ENCODE data around the gene ZDHHC3.
A peak's percentile ranks its signal among the peaks of the same experiment; 100 is the strongest.

ZDHHC3 gene

GRCh38 chr3:44976002-44976815 lies at the start of gene ZDHHC3, which contains the start of gene EXOSC7:
Gene ZDHHC3, minus strand, starts transcription at chr3:44976174. Its CDS starts 16,738 bp downstream, at chr3:44959436.
Gene EXOSC7, plus strand, starts transcription at chr3:44976244. Its CDS starts 34 bp downstream, at chr3:44976278.
- DNase-seq, result peak; percentile 93

- DNase-seq, result no peak
Observed at GRCh38 chr3:45024542-45025255, 48.7 kb upstream of the ZDHHC3 start.

GRCh38 chr3:45023675-45024074 lies 47.7 kb upstream of the ZDHHC3 start:
- no peak for DNase-seq

- peak; percentile 90 for DNase-seq
Observed at GRCh38 chr3:45021524-45022297, 45.7 kb upstream of the ZDHHC3 start.

GRCh38 chr3:45020534-45020933 lies 44.6 kb upstream of the ZDHHC3 start:
- DNase-seq, result no peak

GRCh38 chr3:45017821-45018220 lies 41.8 kb upstream of the ZDHHC3 start:
- DNase-seq, result no peak

GRCh38 chr3:45016916-45017315 lies 40.9 kb upstream of the ZDHHC3 start:
- no peak for DNase-seq

- no peak for DNase-seq
Observed at GRCh38 chr3:45012577-45012976, 36.6 kb upstream of the ZDHHC3 start.

- DNase-seq, result no peak
Observed at GRCh38 chr3:45011756-45012508, 36.0 kb upstream of the ZDHHC3 start.

- no peak for DNase-seq
Observed at GRCh38 chr3:45010811-45011333, 34.9 kb upstream of the ZDHHC3 start.

- DNase-seq, result no peak
Observed at GRCh38 chr3:45009868-45010267, 33.9 kb upstream of the ZDHHC3 start.

- no peak for DNase-seq
Observed at GRCh38 chr3:45008117-45008516, 32.1 kb upstream of the ZDHHC3 start.

GRCh38 chr3:45007091-45007490 lies 31.1 kb upstream of the ZDHHC3 start:
- DNase-seq, result no peak

- DNase-seq, result no peak
Observed at GRCh38 chr3:45003859-45004258, 27.9 kb upstream of the ZDHHC3 start.

- no peak for DNase-seq
Observed at GRCh38 chr3:45003406-45003805, 27.4 kb upstream of the ZDHHC3 start.

- no peak for DNase-seq
Observed at GRCh38 chr3:45002720-45003119, 26.7 kb upstream of the ZDHHC3 start.

- DNase-seq, result no peak
Observed at GRCh38 chr3:45002139-45002660, 26.2 kb upstream of the ZDHHC3 start.

GRCh38 chr3:45001738-45002137 lies 25.8 kb upstream of the ZDHHC3 start:
- DNase-seq, result no peak

- DNase-seq, result no peak
Observed at GRCh38 chr3:45000823-45001222, 24.8 kb upstream of the ZDHHC3 start.

- no peak for DNase-seq
Observed at GRCh38 chr3:44999782-45000181, 23.8 kb upstream of the ZDHHC3 start.

- DNase-seq, result no peak
Observed at GRCh38 chr3:44996556-44996969, 20.6 kb upstream of the ZDHHC3 start.
